NCI-H2227 (cell line): Measurements from ENCODE around the gene ARHGAP24.
A peak's percentile ranks its signal among the peaks of the same experiment; 100 is the strongest.
"Not testable (repeated sequence)": the region's sequence is repeated elsewhere in the genome, so short reads cannot be mapped to it uniquely, and the experiment has no call there.

ENCODE experiments used
- DNase-seq: peaks from one replicate; lab custom pipeline; 2025; ENCODE audit not compliant: unreplicated experiment; lab: John Stamatoyannopoulos, UW

The ARHGAP24 gene

DNA sequence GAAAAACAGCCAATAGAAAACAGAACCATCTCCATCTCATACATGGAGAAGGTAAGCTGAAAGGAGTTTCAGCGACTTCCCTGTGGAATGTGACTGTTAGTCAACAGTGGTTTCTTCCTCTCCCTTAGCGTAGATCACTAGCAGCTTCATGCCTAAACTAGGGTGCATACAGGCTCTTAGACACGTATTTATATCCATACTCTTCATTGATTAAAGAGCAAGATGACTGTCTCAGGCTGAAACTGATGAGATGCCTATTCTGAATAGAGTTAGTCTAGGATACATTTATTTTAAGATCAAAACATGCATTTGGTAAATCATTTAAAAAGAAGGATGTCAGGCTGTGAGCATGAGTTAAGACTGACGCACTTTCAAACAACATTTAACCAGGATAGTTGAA is 423.3 kb downstream of the ARHGAP24 start:
- no peak for DNase-seq

GRCh38 chr4:85901500-85901899 is 426.6 kb downstream of the ARHGAP24 start:
- no peak for DNase-seq

DNA sequence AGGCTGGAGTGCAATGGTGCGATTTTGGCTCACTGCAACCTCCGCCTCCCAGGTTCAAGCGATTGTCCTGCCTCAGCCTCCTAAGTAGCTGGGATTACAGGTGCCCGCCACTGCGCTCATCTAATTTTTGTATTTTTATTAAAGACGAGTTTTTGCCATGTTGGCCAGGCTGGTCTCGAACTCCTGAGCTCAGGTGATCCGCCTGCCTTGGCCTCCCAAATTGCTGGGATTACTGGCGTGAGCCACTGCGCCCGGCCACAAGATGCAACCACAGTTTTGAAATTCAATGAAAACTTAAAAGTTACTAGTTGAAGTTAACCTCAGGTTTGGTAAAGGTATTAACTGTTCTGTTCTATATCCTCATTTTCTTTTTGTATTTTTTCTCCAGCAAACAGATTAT is 427.7 kb downstream of the ARHGAP24 start:
- not testable (repeated sequence) for DNase-seq

DNA sequence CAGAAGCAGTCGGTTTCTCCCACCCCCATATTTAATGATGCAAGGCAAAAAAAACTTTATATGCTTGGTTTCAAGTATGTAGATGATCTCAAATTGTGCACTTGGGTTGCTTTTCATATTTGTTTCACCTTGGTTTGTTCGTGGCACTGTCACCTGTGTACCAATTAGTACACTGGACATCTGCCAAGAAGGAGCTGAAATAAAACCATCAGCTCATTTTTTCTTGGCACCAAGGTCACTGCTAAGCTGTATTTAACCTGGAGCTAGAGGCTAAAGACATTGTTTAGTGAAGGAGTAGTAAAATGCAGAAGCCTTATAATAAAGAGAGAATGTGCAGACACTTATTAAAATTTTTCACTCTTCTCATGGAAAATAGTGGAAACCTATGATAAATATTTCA is 430.8 kb downstream of the ARHGAP24 start:
- peak; percentile 36 for DNase-seq

GRCh38 chr4:85907001-85907400 is 432.1 kb downstream of the ARHGAP24 start:
- DNase-seq = no peak

DNA sequence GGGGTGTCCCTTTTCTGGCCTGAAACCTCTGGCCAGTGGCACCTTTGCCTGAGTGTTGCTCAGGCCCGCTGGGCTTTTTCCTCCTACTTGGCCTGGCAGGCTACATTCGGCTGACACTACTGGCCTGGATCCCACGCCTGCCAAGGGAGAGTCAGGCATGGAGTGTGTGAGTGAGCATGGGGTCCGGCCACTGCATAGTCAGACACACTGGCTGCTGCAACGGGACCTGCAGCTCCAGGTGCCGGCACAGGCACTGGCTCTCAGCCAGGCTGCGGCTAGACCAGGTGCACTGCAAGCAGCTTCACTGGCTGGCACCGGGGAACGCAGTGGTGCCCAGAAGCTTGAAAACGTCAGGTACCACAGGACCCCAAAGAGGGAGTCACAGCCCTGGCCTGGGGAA is 434.9 kb downstream of the ARHGAP24 start:
- DNase-seq = no peak

DNA sequence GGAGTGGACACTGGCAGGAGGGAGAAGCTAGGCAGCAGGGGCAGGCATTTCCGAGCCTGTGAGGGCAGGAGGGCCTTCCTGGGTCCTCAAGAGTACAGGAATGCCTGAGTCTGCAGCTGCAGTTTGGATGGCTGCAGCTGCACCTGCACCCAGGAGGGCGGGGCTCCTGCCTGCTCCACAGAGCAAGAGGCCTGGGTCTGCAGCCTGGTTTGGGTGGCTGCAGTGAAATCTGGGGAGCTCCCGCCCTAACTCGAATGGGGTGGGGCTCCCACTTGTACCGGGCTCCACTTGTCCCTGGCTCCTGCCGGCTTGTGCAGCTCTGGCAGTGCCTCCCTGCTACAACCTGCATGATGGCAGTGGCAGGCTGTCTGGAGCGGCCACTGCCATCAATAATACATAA is 436.0 kb downstream of the ARHGAP24 start:
- DNase-seq = no peak

- DNase-seq = no peak
Observed at GRCh38 chr4:85913931-85914694, 439.2 kb downstream of the ARHGAP24 start.

- not testable (repeated sequence) for DNase-seq
Observed at GRCh38 chr4:85915570-85915969, 440.6 kb downstream of the ARHGAP24 start.

GRCh38 chr4:85919200-85919887 is 444.4 kb downstream of the ARHGAP24 start:
- peak; percentile 64 for DNase-seq

DNA sequence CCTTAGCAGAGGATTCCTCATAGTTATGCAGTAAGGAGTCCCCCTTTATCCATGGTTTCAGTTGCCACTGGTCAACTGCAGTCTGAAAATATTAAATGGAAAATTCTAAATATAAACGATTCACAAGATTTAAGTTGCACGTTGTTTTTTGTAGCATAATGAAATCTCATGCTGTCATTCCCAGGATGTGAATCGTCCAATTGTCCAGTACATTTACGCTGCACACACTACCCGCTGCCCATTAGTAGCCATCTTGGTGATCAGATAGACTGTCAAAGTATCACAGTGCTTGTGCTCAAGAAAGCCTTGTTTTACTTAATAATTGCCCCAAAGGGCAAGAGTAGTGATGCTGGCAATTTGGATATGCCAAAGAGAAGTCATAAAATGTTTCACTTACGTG is 450.1 kb downstream of the ARHGAP24 start:
- DNase-seq = no peak

DNA sequence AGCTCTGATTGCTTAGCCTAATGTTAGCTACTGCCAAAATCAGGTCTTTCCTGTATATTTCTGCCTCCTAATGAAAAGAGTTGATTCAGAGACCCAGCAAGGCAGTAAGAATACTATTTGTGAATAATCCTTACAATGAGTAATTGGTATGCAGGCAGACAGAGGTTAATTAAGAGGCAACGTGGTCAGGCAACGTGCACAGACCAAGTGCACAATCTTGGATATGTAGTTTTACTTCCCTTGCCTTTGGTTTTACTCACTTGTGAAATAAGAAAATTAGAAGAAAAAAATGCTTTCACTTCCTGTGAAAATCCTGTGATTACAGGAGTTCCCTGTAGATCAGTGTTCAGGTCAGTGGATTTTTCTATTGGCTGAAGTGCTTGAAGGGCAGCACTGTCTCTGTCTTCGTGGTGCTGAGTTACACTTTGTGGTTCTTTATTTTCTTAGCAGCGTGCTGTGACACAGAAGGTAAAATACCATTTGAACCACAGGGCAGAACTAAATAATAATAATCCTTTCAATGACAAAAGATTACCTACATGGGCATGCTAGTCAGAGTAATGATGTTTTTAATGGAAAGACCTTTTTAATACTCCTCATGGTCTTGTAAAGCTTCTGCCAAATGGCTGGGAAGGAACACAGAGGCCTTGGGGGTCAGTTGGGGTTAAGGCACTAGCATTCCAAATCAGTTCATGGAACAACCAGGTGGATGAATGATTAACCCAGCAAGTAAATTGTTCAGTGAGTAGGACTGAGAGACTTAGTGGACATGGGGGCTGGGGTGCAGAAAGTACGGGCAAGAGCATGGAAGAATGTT is 454.0 kb downstream of the ARHGAP24 start:
- DNase-seq = no peak

GRCh38 chr4:85929961-85930665 is 455.2 kb downstream of the ARHGAP24 start:
- DNase-seq = peak; percentile 29

DNA sequence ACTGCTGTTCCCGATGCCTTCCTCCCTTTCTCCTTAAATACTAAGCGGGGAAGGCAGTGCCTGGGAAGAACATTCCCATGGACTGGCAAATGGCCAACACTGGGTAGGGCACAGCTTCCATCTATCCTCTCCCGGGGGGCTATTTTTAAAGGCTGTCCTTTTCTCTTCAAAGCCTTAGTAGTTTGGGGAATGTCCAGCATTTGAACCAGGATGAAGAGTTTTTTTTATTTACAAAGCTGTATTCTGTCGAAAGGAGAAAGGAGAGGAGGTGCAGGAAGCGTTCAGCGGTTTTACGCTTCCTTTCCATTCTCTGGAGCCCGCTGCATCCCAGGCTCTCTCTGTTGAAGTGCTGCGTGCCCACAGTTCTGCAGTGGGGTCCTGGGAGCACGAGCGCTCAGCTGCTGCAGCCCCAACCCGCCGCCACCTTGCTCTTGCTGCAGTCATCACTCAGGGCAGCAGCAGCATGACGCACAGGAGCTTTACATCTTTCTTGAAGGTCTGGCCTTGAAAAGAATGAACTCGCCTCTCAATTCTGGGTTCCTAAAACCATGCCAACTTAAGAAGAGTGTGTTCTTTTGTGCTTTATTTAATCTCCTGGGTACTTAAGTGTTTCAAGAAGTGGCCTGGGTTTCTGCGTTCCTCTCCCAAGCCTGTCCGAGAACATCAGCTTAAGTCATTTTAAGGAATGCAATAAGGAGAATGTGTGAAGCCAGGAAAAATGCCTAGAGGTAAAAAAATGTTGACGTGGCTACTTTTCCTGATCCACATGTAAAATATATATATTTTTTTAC is 457.7 kb downstream of the ARHGAP24 start:
- peak; percentile 22 for DNase-seq

- DNase-seq = no peak
Observed at GRCh38 chr4:85933291-85933640, 458.3 kb downstream of the ARHGAP24 start.

DNA sequence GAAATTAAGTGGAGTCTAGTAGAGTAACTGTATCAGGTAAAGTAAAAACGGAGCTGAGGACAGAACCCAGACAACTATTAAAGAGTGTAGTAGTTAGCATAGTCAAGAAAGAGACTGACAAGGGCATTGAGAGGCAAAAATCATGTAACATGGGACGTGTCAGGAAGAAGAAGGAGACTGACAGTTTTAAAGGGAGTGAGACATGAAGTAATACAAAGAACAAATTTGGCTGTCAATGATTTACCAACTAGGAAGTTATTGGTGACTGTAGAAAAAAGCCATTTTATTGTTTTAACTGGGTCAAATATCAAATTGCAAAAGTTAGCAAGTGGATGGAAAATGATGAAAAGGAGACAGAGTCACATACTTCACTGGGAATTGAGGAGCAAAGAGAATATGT is 462.6 kb downstream of the ARHGAP24 start:
- no peak for DNase-seq

- DNase-seq = no peak
Observed at GRCh38 chr4:85938062-85938461, 463.1 kb downstream of the ARHGAP24 start.

DNA sequence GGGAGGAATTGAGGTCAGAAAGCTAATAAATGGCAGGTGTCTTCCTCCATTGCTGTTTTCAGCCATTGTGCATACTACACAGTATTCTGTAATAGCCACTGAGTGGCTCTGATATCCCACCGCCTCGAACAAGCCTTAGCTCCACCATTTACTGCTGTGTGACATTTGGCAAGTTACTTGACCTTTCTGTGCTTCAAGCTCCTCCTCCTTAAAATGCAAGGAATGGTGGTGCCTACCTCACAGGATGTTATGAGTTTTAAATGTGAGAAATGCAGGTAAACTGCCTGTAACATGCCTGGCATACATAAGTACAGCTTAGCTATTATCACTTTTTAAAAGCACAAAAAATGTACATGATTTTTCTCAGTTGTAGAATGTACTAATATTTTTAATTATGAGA is 464.0 kb downstream of the ARHGAP24 start:
- no peak for DNase-seq

DNA sequence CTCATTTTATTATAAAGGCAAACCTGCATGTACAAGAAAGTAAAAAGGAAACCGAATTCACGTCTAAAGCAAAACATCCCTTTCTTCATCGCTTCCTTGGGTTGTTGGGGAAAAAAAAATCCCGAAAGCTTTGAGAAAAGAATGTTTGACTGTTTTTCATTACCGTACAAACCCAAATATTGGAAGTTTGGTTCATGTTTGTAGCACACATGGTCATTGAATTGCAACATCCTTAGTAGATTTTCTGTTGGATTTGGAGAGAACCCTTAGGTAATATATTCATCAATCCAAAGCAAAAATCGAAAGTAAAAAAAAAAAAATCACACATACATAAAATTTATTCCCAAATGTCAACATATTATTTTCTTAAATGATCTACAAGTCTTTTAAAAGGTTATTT is 464.6 kb downstream of the ARHGAP24 start:
- no peak for DNase-seq

- DNase-seq = no peak
Observed at GRCh38 chr4:85940151-85940550, 465.2 kb downstream of the ARHGAP24 start.
